ENCODE data around the gene PLA2G2F.

DNA sequence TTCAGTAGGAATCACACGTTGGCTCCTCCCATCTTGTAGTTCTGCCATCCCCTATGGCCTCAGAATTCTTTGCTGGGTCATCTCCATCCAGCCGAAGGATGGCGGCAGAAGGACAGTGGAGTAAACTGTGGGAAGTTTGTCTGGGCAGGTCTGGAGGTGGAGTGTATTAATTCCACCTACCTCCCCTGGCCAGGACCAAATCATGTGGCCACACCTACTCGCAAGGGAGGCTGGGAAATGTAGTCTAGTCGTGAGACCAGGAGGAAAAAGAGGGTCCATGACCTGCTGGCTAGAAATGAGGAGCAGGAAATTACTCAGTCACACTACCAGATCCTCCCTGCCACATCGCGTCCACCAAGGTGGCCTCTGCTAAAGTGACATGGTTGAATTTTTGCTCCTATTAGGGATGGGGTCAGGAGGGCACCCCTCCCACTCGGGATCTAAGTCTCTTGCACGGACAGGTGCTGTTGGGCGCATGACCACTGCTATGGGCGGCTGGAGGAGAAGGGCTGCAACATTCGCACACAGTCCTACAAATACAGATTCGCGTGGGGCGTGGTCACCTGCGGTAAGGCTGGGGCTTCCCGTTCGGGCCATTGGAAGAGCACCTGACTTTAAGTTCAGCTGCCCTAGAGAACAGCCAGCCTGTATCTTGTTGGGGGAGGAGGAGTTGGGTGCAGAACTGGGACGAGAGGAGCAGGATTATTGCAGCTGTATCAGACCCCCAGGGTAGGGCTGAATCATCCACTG, 49.6 kb upstream of the PLA2G2F start:
- TF ChIP-seq, protein P1, sequence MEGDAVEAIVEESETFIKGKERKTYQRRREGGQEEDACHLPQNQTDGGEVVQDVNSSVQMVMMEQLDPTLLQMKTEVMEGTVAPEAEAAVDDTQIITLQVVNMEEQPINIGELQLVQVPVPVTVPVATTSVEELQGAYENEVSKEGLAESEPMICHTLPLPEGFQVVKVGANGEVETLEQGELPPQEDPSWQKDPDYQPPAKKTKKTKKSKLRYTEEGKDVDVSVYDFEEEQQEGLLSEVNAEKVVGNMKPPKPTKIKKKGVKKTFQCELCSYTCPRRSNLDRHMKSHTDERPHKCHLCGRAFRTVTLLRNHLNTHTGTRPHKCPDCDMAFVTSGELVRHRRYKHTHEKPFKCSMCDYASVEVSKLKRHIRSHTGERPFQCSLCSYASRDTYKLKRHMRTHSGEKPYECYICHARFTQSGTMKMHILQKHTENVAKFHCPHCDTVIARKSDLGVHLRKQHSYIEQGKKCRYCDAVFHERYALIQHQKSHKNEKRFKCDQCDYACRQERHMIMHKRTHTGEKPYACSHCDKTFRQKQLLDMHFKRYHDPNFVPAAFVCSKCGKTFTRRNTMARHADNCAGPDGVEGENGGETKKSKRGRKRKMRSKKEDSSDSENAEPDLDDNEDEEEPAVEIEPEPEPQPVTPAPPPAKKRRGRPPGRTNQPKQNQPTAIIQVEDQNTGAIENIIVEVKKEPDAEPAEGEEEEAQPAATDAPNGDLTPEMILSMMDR (IDR thresholded peaks at IDR 0.05 in 2 of 3, conservative IDR thresholded peaks at IDR 0.05 in 1 of 3; ENCODE audit: control insufficient read depth in 2 of 3, extremely low read depth in 1 of 3, insufficient read depth in 1 of 3, low read depth in 3 of 3, low read length in 3 of 3): no peak
- TF ChIP-seq POLR2A (IDR thresholded peaks at IDR 0.05; ENCODE audit: low read depth, low read length): no peak

Data from GM12878 (cell line).